BE2C (cell line): Measurements from ENCODE around the gene CEBPG.
A peak's percentile ranks its signal among the peaks of the same experiment; 100 is the strongest.

Experiments
- DNase-seq: peaks from one replicate; pipeline ENCODE4 v3.0.0-alpha.2; 2020
- H3K27me3 ChIP-seq: fragments of 250-450 bp; sonication (Bioruptor Pico); 2 replicates; pipeline ENCODE4 v1.5.1; 2020; ENCODE audit warnings: mild to moderate bottlenecking
- H3K36me3 ChIP-seq: fragments of 250-450 bp; sonication (Bioruptor Pico); 2 replicates; pipeline ENCODE4 v1.5.1; 2020; ENCODE audit warnings: mild to moderate bottlenecking
- H3K4me1 ChIP-seq: fragments of 250-450 bp; sonication (Bioruptor Pico); 2 replicates; pipeline ENCODE4 v1.5.1; 2020
- H3K4me3 ChIP-seq: 2 replicates; pipeline ENCODE4 v1.5.1; 2011; ENCODE audit warnings: low read depth, low read length
- H3K9me3 ChIP-seq: fragments of 250-450 bp; sonication (Bioruptor Pico); 2 replicates; pipeline ENCODE4 v1.5.1; 2020
- CTCF ChIP-seq: IDR thresholded peaks from 2 replicates; pipeline ENCODE4 v1.5.1; 2012; ENCODE audit warnings: mild to moderate bottlenecking, low read depth, low read length

CEBPG gene

GRCh38 chr19:33399081-33399744 is 25.7 kb downstream of the CEBPG start:
- no peaks in the 10 kb centered on the region for H3K36me3 ChIP-seq
- H3K9me3 ChIP-seq, result no peaks in the 10 kb centered on the region
- no peak for TF ChIP-seq CTCF
- DNase-seq, result peak; percentile 6
- no peaks in the 10 kb centered on the region for H3K27me3 ChIP-seq
- no peak overlapping the region for H3K4me3 ChIP-seq
- H3K4me1 ChIP-seq, result no peaks in the 10 kb centered on the region

GRCh38 chr19:33399745-33400681 is 26.5 kb downstream of the CEBPG start:
- H3K9me3 ChIP-seq, result no peaks in the 10 kb centered on the region
- H3K27me3 ChIP-seq, result no peaks in the 10 kb centered on the region
- DNase-seq, result peak; percentile 8
- no peak overlapping the region for H3K4me3 ChIP-seq
- TF ChIP-seq CTCF, result no peak
- H3K36me3 ChIP-seq, result no peaks in the 10 kb centered on the region
- no peaks in the 10 kb centered on the region for H3K4me1 ChIP-seq

GRCh38 chr19:33400856-33401682 is 27.6 kb downstream of the CEBPG start:
- H3K4me3 ChIP-seq, result no peak overlapping the region
- H3K36me3 ChIP-seq, result no peaks in the 10 kb centered on the region
- DNase-seq, result no peak
- no peak for TF ChIP-seq CTCF
- no peaks in the 10 kb centered on the region for H3K4me1 ChIP-seq
- no peaks in the 10 kb centered on the region for H3K9me3 ChIP-seq
- no peaks in the 10 kb centered on the region for H3K27me3 ChIP-seq

GRCh38 chr19:33401683-33402420 is 28.3 kb downstream of the CEBPG start:
- Histone ChIP-seq H3K9me3 (no peaks in the 10 kb centered on the region), H3K36me3 (no peaks in the 10 kb centered on the region), H3K27me3 (no peaks in the 10 kb centered on the region), H3K4me1 (no peaks in the 10 kb centered on the region), H3K4me3 (no peak overlapping the region)
- DNase-seq, result no peak
- no peak for TF ChIP-seq CTCF

- H3K4me3 ChIP-seq, result no peak overlapping the region
- peak; percentile 9; the same call in 1 of the 2 replicates for TF ChIP-seq CTCF
- no peaks in the 10 kb centered on the region for H3K4me1 ChIP-seq
- no peaks in the 10 kb centered on the region for H3K36me3 ChIP-seq
- DNase-seq, result peak; percentile 22
- H3K9me3 ChIP-seq, result no peaks in the 10 kb centered on the region
- H3K27me3 ChIP-seq, result no peaks in the 10 kb centered on the region
These were observed 29.1 kb downstream of the CEBPG start for GRCh38 chr19:33402421-33403220.
